Loucy (cell line): ENCODE results near the gene C3orf62.

Experiments used
- CTCF ChIP-seq: fragments of 200-600 bp; sonication (generic); conservative IDR thresholded peaks from 2 replicates; pipeline ENCODE4 v1.5.1; 2014; ENCODE audit warnings: mild to moderate bottlenecking, antibody characterized with exemption, low read length
- EZH2phosphoT487 ChIP-seq: fragments of 200-600 bp; IDR thresholded peaks from 2 replicates; pipeline ENCODE4 v1.6.1; 2018; ENCODE audit warnings: antibody characterized with exemption, mild to moderate bottlenecking, moderate library complexity, borderline replicate concordance

- TF ChIP-seq CTCF (no peak), EZH2phosphoT487 (no peak)
Observed at GRCh38 chr3:49219132-49219531, 57.9 kb downstream of the C3orf62 start.
